ENCODE measurements around the gene BTBD8. TPM values are rescaled to one million over a fixed set of nuclear protein-coding genes. Genes with fewer than 3 reads are reported as not detected.

Gene BTBD8
- total RNA-seq, 1 donor from 2014 or later, result 1.4 TPM

DNA sequence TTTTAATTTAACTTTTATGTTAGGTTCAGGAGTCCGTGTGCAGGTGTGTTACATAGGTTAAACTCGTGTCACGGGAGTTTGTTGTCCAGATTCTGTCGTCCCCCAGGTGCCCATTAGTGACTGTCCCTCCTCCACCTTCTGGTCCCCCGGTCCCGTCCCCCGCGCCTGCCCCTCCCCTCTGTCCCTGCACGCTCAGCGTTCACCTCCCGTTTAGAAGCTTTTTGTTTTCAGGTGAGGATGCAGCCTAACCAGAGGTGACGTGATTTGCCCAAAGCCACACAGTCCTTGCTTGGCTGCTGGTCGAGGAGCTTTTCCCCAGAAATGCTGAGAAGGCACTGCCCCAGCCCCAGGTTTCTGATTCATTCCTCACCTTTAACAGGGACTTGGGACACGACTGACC, 138.4 kb downstream of the BTBD8 start:
- no peaks in the 10 kb centered on the region for H3K9me3 Mint-ChIP-seq
- H3K4me1 Mint-ChIP-seq (ENCODE audit: low read depth), result no peaks in the 10 kb centered on the region
- no peaks in the 10 kb centered on the region for H3K27me3 Mint-ChIP-seq (ENCODE audit: low read depth)
- no peaks in the 10 kb centered on the region for H3K36me3 Mint-ChIP-seq (ENCODE audit: low read depth)
- intact Hi-C loops (cut with micrococcal nuclease), result no loop called here
- DNase-seq (ENCODE audit: low spot score), result no peak
- H3K27ac Mint-ChIP-seq, result no peak overlapping the region
- H3K4me3 Mint-ChIP-seq (ENCODE audit: low read depth), result no peak overlapping the region

DNA sequence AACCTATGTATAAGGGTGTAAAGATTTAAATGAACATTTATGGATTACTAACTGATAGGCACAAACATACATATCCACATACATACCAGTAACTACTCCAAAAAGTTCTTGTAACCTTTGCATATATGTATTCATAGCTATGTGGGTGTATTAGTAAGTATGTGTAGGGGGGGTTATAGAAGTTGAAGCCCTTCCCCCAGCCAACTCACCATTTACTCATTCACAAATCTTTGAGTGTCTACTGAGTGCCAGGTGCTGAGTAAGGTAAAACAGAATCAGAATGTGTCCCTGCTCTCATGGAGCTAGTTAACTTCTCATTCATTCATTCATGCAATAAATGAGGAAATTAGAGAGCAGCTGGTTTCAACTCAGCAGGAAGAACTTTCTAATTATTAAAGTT, 138.9 kb downstream of the BTBD8 start:
- Mint-ChIP-seq H3K27me3 (ENCODE audit: low read depth) (no peaks in the 10 kb centered on the region), H3K4me3 (ENCODE audit: low read depth) (no peak overlapping the region), H3K4me1 (ENCODE audit: low read depth) (no peaks in the 10 kb centered on the region), H3K36me3 (ENCODE audit: low read depth) (no peaks in the 10 kb centered on the region), H3K27ac (no peak overlapping the region), H3K9me3 (no peaks in the 10 kb centered on the region)
- intact Hi-C loops (cut with micrococcal nuclease), result no loop called here
- no peak for DNase-seq (ENCODE audit: low spot score)

DNA sequence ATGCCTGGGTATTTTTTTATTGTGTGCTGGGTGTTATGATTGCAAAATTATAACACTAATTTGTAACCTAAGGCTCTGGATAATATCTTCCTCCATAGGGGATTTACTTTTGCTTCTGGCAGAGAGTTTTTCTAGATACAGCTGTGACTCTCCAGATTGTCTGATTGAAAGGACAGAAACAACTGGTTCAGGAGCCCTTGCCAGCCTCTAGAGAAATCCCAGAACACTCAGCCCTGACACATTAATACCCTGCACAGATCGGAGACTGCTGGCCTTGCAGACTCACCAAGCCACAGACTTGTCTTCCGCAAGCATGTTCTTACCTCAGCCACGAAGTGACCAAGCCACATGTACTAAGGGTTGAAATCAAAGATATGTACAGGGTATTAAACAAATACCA, 148.3 kb downstream of the BTBD8 start:
- no peak overlapping the region for H3K4me3 Mint-ChIP-seq (ENCODE audit: low read depth)
- peaks cover 4% of the 10 kb centered on the region for H3K27me3 Mint-ChIP-seq (ENCODE audit: low read depth)
- no peak overlapping the region for H3K27ac Mint-ChIP-seq
- DNase-seq (ENCODE audit: low spot score), result no peak
- no peaks in the 10 kb centered on the region for H3K9me3 Mint-ChIP-seq
- no peaks in the 10 kb centered on the region for H3K4me1 Mint-ChIP-seq (ENCODE audit: low read depth)
- intact Hi-C loops (cut with micrococcal nuclease), result no loop called here
- no peaks in the 10 kb centered on the region for H3K36me3 Mint-ChIP-seq (ENCODE audit: low read depth)

DNA sequence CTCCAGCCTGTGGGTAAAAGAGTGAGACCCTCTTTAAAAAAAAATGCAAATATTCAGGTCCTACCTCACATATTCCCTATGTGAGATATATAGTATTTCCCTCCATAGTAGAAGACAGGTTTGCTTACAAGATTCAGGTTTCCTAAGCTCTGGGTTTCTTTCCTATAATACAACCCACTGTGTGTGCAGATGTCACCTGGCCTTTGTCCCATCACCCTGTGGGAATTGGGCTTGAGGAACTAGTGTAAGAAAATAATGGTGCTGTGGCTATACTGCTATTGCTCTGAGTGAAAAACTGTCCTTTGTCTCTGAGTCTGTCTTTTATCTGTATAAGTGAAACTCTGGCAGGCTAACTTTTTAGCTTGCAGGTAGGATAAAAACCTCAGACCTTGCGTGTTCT, 150.6 kb downstream of the BTBD8 start:
- Mint-ChIP-seq H3K4me3 (ENCODE audit: low read depth) (no peak overlapping the region), H3K27me3 (ENCODE audit: low read depth) (peaks cover 4% of the 10 kb centered on the region), H3K9me3 (no peaks in the 10 kb centered on the region), H3K36me3 (ENCODE audit: low read depth) (no peaks in the 10 kb centered on the region), H3K27ac (no peak overlapping the region), H3K4me1 (ENCODE audit: low read depth) (no peaks in the 10 kb centered on the region)
- intact Hi-C loops (cut with micrococcal nuclease), result no loop called here
- no peak for DNase-seq (ENCODE audit: low spot score)

Other genes starting within 250 kb of the BTBD8 start
- gene TGFBR3, start 194.2 kb upstream of the BTBD8 start, total RNA-seq, result 28.0 and 29.9 TPM in 2 replicates
- not detected in 2 replicates for gene BRDT, start 130.9 kb upstream of the BTBD8 start, total RNA-seq
- 2.3 TPM in 2 replicates for gene EPHX4, start 50.4 kb upstream of the BTBD8 start, total RNA-seq
- gene SETSIP, start 4.9 kb upstream of the BTBD8 start, total RNA-seq, result not detected in 2 replicates
- gene C1orf146, start 137.6 kb downstream of the BTBD8 start, total RNA-seq, result not detected in 2 replicates
- gene GLMN, start 218.6 kb downstream of the BTBD8 start, total RNA-seq, result 29.5 and 30.8 TPM in 2 replicates
- gene RPAP2, start 218.7 kb downstream of the BTBD8 start, total RNA-seq, result 41.9 and 42.8 TPM in 2 replicates

Data from activated T-helper 2 cell treated with anti-CD3 and anti-CD28 coated beads, Interferon-gamma antibody, Interleukin-2, Interleukin-4, amounts not matched to agents 10 μg/mL and 5 μg/mL and 100 μg/mL, durations not matched to agents 14 hours and 24 hours and 36 hours (primary cell).